ENCODE data around the gene TNK2.

Gene TNK2

GRCh38 chr3:195815169-195815771, 93.1 kb downstream of the TNK2 start:
- DNase-seq: no peak

DNA sequence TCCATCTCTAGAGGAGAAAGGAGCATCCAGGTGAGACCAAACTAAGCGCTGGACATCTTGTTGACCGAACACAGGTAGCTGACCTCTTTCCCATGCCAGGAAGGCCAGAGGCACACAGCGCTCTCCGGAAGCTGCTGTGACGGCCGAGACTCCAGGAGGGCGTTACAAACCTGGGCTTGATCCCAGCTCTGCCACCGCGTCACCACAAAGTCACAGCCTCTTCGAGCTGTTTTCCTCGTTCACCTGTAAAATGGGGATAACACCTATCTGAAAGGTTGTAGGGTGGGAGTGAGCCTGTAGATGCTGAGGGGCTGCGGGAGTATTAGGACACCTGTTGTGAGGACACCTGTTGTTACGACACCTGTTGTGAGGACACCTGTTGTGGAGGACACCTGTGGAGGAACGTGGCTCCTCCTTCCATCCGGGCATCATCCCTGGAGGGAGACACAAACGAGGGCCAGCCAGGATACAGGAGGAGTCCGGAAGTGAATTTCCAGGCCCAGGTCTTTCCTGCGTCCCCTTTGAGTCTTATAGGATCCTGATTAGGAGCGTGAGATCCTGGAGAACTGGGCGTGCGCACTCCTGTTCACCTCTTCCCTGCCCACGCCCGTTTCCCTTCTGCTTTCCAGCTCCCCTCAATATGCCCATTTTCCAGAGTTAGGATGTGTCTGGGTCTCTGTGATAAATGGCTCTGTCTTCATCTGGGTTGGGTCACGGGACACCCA, 94.3 kb downstream of the TNK2 start:
- no peak for DNase-seq
